Transverse colon (tissue), 4 donors: ENCODE results near the gene COL23A1. TPM values are rescaled to one million over a fixed set of nuclear protein-coding genes. Genes with fewer than 3 reads are reported as not detected.

Experiments
- DNase-seq: peaks from one replicate; pipeline ENCODE4 v3.0.0-alpha.2; 2019
- H3K27ac ChIP-seq, 4 donors: fragments of 200-600 bp; sonication (generic); 2 replicates each; pipeline ENCODE4 v1.5.1; 2016 to 2018; ENCODE audit warnings: inconsistent platforms in 4 of 4
- H3K27me3 ChIP-seq: fragments of 200-600 bp; sonication (generic); 2 replicates; pipeline ENCODE4 v1.5.1; 2017; ENCODE audit warnings: inconsistent platforms
- H3K36me3 ChIP-seq, 4 donors: fragments of 200-600 bp; sonication (generic); 2 replicates each; pipeline ENCODE4 v1.5.1; 2017 to 2019; ENCODE audit warnings: inconsistent platforms in 4 of 4
- H3K4me1 ChIP-seq, 4 donors: fragments of 200-600 bp; sonication (generic); 2 replicates each; pipeline ENCODE4 v1.5.1; 2017 to 2020; ENCODE audit warnings: inconsistent platforms in 4 of 4
- H3K4me3 ChIP-seq, 4 donors: fragments of 200-600 bp; sonication (generic); 1 replicate in 1 of 4; 2 replicates in 3 of 4; pipeline versions ENCODE4 v1.5.1 to v1.6.1; 2017 to 2019; ENCODE audit warnings: inconsistent platforms in 4 of 4
- H3K9me3 ChIP-seq, 2 donors: fragments of 200-600 bp; sonication (generic); 2 replicates each; pipeline ENCODE4 v1.5.1; 2017 to 2019; ENCODE audit warnings: inconsistent platforms in 2 of 2
- EP300 ChIP-seq: sonication (generic); formaldehyde crosslinking; IDR thresholded peaks from one replicate; pipeline ENCODE4 v1.6.1; 2017; ENCODE audit warnings: antibody characterized with exemption, low read depth
- POLR2A ChIP-seq: fragments of 450-650 bp; IDR thresholded peaks from one replicate; pipeline ENCODE4 v1.6.1; 2016; ENCODE audit warnings: antibody characterized with exemption, mild to moderate bottlenecking, moderate library complexity
- POLR2AphosphoS5 ChIP-seq, 3 donors: sonication (generic); formaldehyde crosslinking; IDR thresholded peaks; one replicate each; pipeline ENCODE4 v1.6.1; 2016; ENCODE audit warnings: antibody characterized with exemption in 3 of 3
- WGBS, 2 donors: methylation state at CpG; one replicate each; pipeline ENCODE4 v1.1.5; 2018; ENCODE audit warnings: low coverage in 1 of 2; 5-methylcytosine and 5-hydroxymethylcytosine counted together
- in situ Hi-C, 4 donors: fragments of 200-750 bp; cut with MboI; loops; one replicate each; pipeline versions ENCODE4 v1.15.0 to v1.15.1; 2017; ENCODE audit warnings: low sequenced_read_pairs in 3 of 4, low pct_ligation_motif_present in 1 of 4, low pct_unique_long_range_greater_than_20kb in 1 of 4
- intact Hi-C: fragments of 100-400 bp; cut with DNase I; formaldehyde crosslinking; loops from one replicate; pipeline ENCODE4 v1.15.1; 2023; ENCODE audit warnings: low total_unique reads
- total RNA-seq, 4 donors: library from RNA; depleted of rRNA; stranded (reverse); fragments of >200 nt; gene quantifications; one replicate each; pipeline ENCODE4 v1.1.0, GENCODE V29; 2016
- TF ChIP-seq, protein P1 (sequence below), 5 experiments: fragments of 200-600 bp in 3 of 5; fragments of 450-650 bp in 2 of 5; sonication (generic) in 3 of 5; IDR thresholded peaks; 1 replicate in 2 of 5; 2 replicates in 3 of 5; pipeline ENCODE4 v1.5.1; 2016 to 2017; ENCODE audit warnings: antibody characterized with exemption in 5 of 5, inconsistent platforms in 3 of 5, mild to moderate bottlenecking in 2 of 5, moderate library complexity in 1 of 5

Gene COL23A1
- total RNA-seq, 4 donors from 2014 or later = 0.14 to 2.2 (median 1.4) TPM; not detected in 1

- intact Hi-C loops (no loop called here), in situ Hi-C loops (loop anchor here in 2 of 4 donors (10.0 to 25.0 kb wide), 2 partner anchors 247 to 265 kb away; no protein-coding TSS in a partner anchor)
- no peak for DNase-seq
- Histone ChIP-seq H3K27ac (no peak overlapping the region), H3K27me3 (no peaks in the 10 kb centered on the region), H3K4me1 (no peaks in the 10 kb centered on the region), H3K36me3 (no peaks in the 10 kb centered on the region), H3K9me3 (no peaks in the 10 kb centered on the region), H3K4me3 (no peak overlapping the region)
- TF ChIP-seq POLR2AphosphoS5 (IDR thresholded peaks at IDR 0.05) (no peak), POLR2A (no peak), EP300 (no peak)
- TF ChIP-seq, protein P1, sequence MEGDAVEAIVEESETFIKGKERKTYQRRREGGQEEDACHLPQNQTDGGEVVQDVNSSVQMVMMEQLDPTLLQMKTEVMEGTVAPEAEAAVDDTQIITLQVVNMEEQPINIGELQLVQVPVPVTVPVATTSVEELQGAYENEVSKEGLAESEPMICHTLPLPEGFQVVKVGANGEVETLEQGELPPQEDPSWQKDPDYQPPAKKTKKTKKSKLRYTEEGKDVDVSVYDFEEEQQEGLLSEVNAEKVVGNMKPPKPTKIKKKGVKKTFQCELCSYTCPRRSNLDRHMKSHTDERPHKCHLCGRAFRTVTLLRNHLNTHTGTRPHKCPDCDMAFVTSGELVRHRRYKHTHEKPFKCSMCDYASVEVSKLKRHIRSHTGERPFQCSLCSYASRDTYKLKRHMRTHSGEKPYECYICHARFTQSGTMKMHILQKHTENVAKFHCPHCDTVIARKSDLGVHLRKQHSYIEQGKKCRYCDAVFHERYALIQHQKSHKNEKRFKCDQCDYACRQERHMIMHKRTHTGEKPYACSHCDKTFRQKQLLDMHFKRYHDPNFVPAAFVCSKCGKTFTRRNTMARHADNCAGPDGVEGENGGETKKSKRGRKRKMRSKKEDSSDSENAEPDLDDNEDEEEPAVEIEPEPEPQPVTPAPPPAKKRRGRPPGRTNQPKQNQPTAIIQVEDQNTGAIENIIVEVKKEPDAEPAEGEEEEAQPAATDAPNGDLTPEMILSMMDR (IDR thresholded peaks at IDR 0.05) = no peak
- 89% methylated on average over 7 of the region's 8 CpGs; no CpG with 5 or more reads in 1 of the 2 donors for WGBS, 2 donors
Observed at GRCh38 chr5:178297751-178298150, 292.4 kb downstream of the COL23A1 start.

- 86% methylated on average over 6 of the region's 6 CpGs; no CpG with 5 or more reads in 1 of the 2 donors for WGBS, 2 donors
- Histone ChIP-seq H3K27ac (no peak overlapping the region), H3K36me3 (no peaks in the 10 kb centered on the region), H3K4me3 (no peak overlapping the region), H3K27me3 (peaks cover 3% of the 10 kb centered on the region), H3K9me3 (no peaks in the 10 kb centered on the region), H3K4me1 (no peaks in the 10 kb centered on the region)
- TF ChIP-seq POLR2A (no peak), POLR2AphosphoS5 (IDR thresholded peaks at IDR 0.05) (no peak), EP300 (no peak)
- TF ChIP-seq, protein P1 (IDR thresholded peaks at IDR 0.05) = no peak
- in situ Hi-C loops = loop anchor here in 2 of 4 donors (10.0 to 25.0 kb wide), 2 partner anchors 249 to 266 kb away; no protein-coding TSS in a partner anchor
- intact Hi-C loops = no loop called here
- no peak for DNase-seq
Observed at GRCh38 chr5:178296066-178296465, 294.1 kb downstream of the COL23A1 start.

DNA sequence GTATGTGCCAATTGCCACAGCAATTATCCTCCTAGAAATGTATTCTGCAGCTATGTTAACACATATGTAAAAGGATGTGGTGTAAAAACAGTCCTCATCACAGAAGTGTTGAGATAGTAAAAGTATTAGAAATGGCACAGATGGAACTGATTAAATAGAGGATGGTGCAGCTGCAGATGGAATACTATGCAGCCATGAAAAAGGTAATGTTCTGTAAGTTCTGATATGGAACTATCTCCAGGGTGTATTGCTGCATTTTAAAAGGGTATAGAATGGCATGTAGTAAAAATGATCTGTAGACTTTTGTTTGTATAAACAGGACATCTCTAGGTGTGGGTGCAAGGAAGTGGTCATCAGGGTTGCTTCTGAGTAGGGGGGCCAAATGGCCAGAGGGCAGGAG, 294.6 kb downstream of the COL23A1 start:
- in situ Hi-C loops = loop anchor here in 2 of 4 donors (10.0 to 25.0 kb wide), 2 partner anchors 249 to 267 kb away; no protein-coding TSS in a partner anchor

GRCh38 chr5:178293815-178294214, 296.4 kb downstream of the COL23A1 start:
- Histone ChIP-seq H3K9me3 (no peaks in the 10 kb centered on the region), H3K4me1 (peaks cover 0 to 1% (median 0%) of the 10 kb centered on the region in 4 donors), H3K27ac (no peak overlapping the region), H3K27me3 (peaks cover 13% of the 10 kb centered on the region), H3K4me3 (no peak overlapping the region), H3K36me3 (no peaks in the 10 kb centered on the region)
- TF ChIP-seq, protein P1 (IDR thresholded peaks at IDR 0.05) = no peak
- TF ChIP-seq POLR2A (no peak), EP300 (no peak), POLR2AphosphoS5 (IDR thresholded peaks at IDR 0.05) (no peak)
- intact Hi-C loops = no loop called here
- WGBS, 2 donors = 84 to 86% methylated on average over 3 to 7 of the region's 7 CpGs
- no peak for DNase-seq
- in situ Hi-C loops = loop anchor here in 2 of 4 donors (10.0 to 25.0 kb wide), 2 partner anchors 251 to 268 kb away; no protein-coding TSS in a partner anchor

More for the DNA sequence above, 294.6 kb downstream of the COL23A1 start:
- Histone ChIP-seq H3K27me3 (peaks cover 8% of the 10 kb centered on the region), H3K36me3 (no peaks in the 10 kb centered on the region), H3K27ac (no peak overlapping the region), H3K4me1 (no peaks in the 10 kb centered on the region), H3K4me3 (no peak overlapping the region), H3K9me3 (no peaks in the 10 kb centered on the region)
- DNase-seq = no peak
- intact Hi-C loops = no loop called here
- TF ChIP-seq, protein P1 (IDR thresholded peaks at IDR 0.05) = no peak
- no peak for TF ChIP-seq EP300
- TF ChIP-seq POLR2AphosphoS5 (IDR thresholded peaks at IDR 0.05) = no peak
- no peak for TF ChIP-seq POLR2A
